ENCODE measurements around the gene LPP.

Gene LPP

GRCh38 chr3:188890572-188891270 is 736.8 kb downstream of the LPP start:
- Histone ChIP-seq H3K4me3 (replicated peaks; ENCODE audit: insufficient read depth, low read length) (no peak overlapping the region), H3K27ac (replicated peaks) (no peak overlapping the region), H3K27me3 (ENCODE audit: insufficient read depth, poor library complexity, severe bottlenecking) (no peaks in the 10 kb centered on the region)
- TF ChIP-seq REST (IDR thresholded peaks at IDR 0.05; ENCODE audit: insufficient replicate concordance, low read depth) (no peak), POLR2AphosphoS5 (IDR thresholded peaks at IDR 0.05; ENCODE audit: low read depth) (no peak), GABPA (IDR thresholded peaks at IDR 0.05; ENCODE audit: low read depth) (no peak), CTCF (IDR thresholded peaks at IDR 0.05; ENCODE audit: insufficient read depth, low read length) (no peak), SPI1 (IDR thresholded peaks at IDR 0.05; ENCODE audit: borderline replicate concordance, low read depth) (no peak)
- no peak for DNase-seq (ENCODE audit: low read depth in 1 of 2, low spot score in 1 of 2)

GRCh38 chr3:188899881-188900280 is 745.9 kb downstream of the LPP start:
- DNase-seq (ENCODE audit: low read depth in 1 of 2, low spot score in 1 of 2) = no peak
- no peak overlapping the region for H3K27ac ChIP-seq (replicated peaks)

More at GRCh38 chr3:188899881-188900280, 745.9 kb downstream of the LPP start:
- TF ChIP-seq REST (IDR thresholded peaks at IDR 0.05; ENCODE audit: insufficient replicate concordance, low read depth) (no peak), CTCF (IDR thresholded peaks at IDR 0.05; ENCODE audit: insufficient read depth, low read length) (no peak), POLR2AphosphoS5 (IDR thresholded peaks at IDR 0.05; ENCODE audit: low read depth) (no peak), GABPA (IDR thresholded peaks at IDR 0.05; ENCODE audit: low read depth) (no peak), SPI1 (IDR thresholded peaks at IDR 0.05; ENCODE audit: borderline replicate concordance, low read depth) (no peak)
- Histone ChIP-seq H3K4me3 (replicated peaks; ENCODE audit: insufficient read depth, low read length) (no peak overlapping the region), H3K27me3 (ENCODE audit: insufficient read depth, poor library complexity, severe bottlenecking) (no peaks in the 10 kb centered on the region)
